Activated naive CD8-positive, alpha-beta T cell treated with anti-CD3 and anti-CD28 coated beads, Interleukin-2, amount 10 ng/mL, durations not matched to agents 7 days and 5 days (primary cell): Measurements from ENCODE around the gene WNT4. TPM values are rescaled to one million over a fixed set of nuclear protein-coding genes. Genes with fewer than 3 reads are reported as not detected.

Experiments
- ATAC-seq: fragments of 150-1000 bp; cut with Tn5 transposase; one replicate; pipeline ENCODE4 v1.10.0; 2021; ENCODE audit warnings: low read depth, moderate library complexity
- POLR2A ChIA-PET: fragments of 350-600 bp; sonication (Branson Sonifier 250); formaldehyde crosslinking; loops from one replicate; lab custom pipeline; 2021; ENCODE audit warnings: antibody characterized with exemption; lab: Charles Lee
- DNase-seq: peaks from one replicate; pipeline ENCODE4 v3.0.0; 2021
- H3K27ac Mint-ChIP-seq: one replicate; pipeline ENCODE4 v1.8.0; 2022; ENCODE audit warnings: mild to moderate bottlenecking, mixed read lengths
- H3K27me3 Mint-ChIP-seq: one replicate; pipeline ENCODE4 v1.8.0; 2022; ENCODE audit warnings: mild to moderate bottlenecking, moderate library complexity, mixed read lengths
- H3K36me3 Mint-ChIP-seq: one replicate; pipeline ENCODE4 v1.8.0; 2021; ENCODE audit warnings: mild to moderate bottlenecking, mixed read lengths
- H3K4me1 Mint-ChIP-seq: one replicate; pipeline ENCODE4 v1.8.0; 2021; ENCODE audit warnings: mixed read lengths
- H3K4me3 Mint-ChIP-seq: one replicate; pipeline ENCODE4 v1.8.0; 2022; ENCODE audit warnings: mild to moderate bottlenecking, moderate library complexity, mixed read lengths
- H3K9me3 Mint-ChIP-seq: one replicate; pipeline ENCODE4 v1.8.0; 2021; ENCODE audit warnings: mixed read lengths
- total RNA-seq, 2 experiments: library from RNA; stranded (reverse); gene quantifications; one replicate each; pipeline ENCODE4 v1.2.3, GENCODE V29; 2021

Gene WNT4
- total RNA-seq, 2 experiments from 2014 or later, result not detected

DNA sequence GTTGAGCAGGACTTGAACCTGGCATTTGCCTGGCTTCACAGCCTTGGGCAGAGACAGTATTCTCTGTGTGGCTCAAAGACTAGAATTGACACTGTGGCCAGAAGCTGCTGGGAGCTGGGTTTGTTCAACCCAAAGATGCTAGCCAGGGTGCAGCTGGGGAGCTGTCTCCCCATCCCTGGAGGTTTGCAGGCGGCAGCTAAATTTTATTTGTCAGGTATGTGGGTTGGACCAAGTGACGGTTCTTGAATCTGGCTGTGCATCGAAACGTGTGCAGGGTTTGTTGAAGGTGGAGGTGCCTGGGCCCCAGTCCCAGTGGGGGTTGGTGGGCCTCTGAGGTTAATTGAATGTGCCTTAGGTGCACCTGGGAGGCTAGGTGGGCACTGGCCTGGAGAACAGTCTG, 11.8 kb downstream of the WNT4 start:
- no peak for ATAC-seq
- no peak overlapping the region for H3K4me3 Mint-ChIP-seq
- DNase-seq, result no peak
- POLR2A ChIA-PET, result no interaction called here
- peaks cover 2% of the 10 kb centered on the region for H3K4me1 Mint-ChIP-seq
- H3K27me3 Mint-ChIP-seq, result no peaks in the 10 kb centered on the region
- H3K36me3 Mint-ChIP-seq, result no peaks in the 10 kb centered on the region
- no peak overlapping the region for H3K27ac Mint-ChIP-seq
- H3K9me3 Mint-ChIP-seq, result no peaks in the 10 kb centered on the region

GRCh38 chr1:22129501-22130117, 13.3 kb downstream of the WNT4 start:
- no peak for DNase-seq
- ATAC-seq, result no peak
- Mint-ChIP-seq H3K27ac (no peak overlapping the region), H3K27me3 (no peaks in the 10 kb centered on the region), H3K9me3 (no peaks in the 10 kb centered on the region), H3K4me1 (peaks cover 2% of the 10 kb centered on the region), H3K4me3 (no peak overlapping the region), H3K36me3 (no peaks in the 10 kb centered on the region)
- POLR2A ChIA-PET, result no interaction called here

GRCh38 chr1:22128392-22128791, 14.5 kb downstream of the WNT4 start:
- ATAC-seq, result no peak
- H3K27me3 Mint-ChIP-seq, result no peaks in the 10 kb centered on the region
- no peak overlapping the region for H3K4me3 Mint-ChIP-seq
- H3K36me3 Mint-ChIP-seq, result no peaks in the 10 kb centered on the region
- H3K4me1 Mint-ChIP-seq, result peaks cover 2% of the 10 kb centered on the region
- no peak overlapping the region for H3K27ac Mint-ChIP-seq
- no peaks in the 10 kb centered on the region for H3K9me3 Mint-ChIP-seq
- POLR2A ChIA-PET, result no interaction called here
- DNase-seq, result no peak

- ATAC-seq, result no peak
- H3K27ac Mint-ChIP-seq, result no peak overlapping the region
Measured at GRCh38 chr1:22127731-22128130, 15.2 kb downstream of the WNT4 start.

DNA sequence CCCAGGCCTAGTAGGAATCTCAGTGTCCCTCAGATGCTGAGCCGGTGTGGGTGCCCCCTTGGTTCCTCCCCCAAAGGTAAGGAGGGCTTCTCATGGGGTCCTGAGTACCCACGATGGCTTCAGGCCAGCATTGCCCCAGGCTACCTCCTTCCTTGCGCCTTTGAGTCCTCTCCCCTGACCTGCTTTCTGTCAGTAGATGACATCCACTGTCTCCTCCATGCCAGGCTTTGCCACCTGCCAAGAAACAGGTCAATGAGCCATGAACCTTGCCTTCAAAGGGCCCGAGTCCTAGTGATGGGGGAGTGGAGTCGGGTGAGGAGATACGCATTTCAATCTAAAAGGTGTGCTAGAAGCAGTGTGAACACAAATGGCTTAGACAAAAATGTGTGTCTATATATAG, 15.6 kb downstream of the WNT4 start:
- Mint-ChIP-seq H3K27ac (no peak overlapping the region), H3K4me1 (peaks cover 2% of the 10 kb centered on the region), H3K27me3 (no peaks in the 10 kb centered on the region)

More at GRCh38 chr1:22127731-22128130, 15.2 kb downstream of the WNT4 start:
- H3K4me3 Mint-ChIP-seq, result no peak overlapping the region
- no peak for DNase-seq
- POLR2A ChIA-PET, result no interaction called here
- H3K9me3 Mint-ChIP-seq, result no peaks in the 10 kb centered on the region
- peaks cover 2% of the 10 kb centered on the region for H3K4me1 Mint-ChIP-seq
- no peaks in the 10 kb centered on the region for H3K36me3 Mint-ChIP-seq
- no peaks in the 10 kb centered on the region for H3K27me3 Mint-ChIP-seq

GRCh38 chr1:22126531-22126930, 16.4 kb downstream of the WNT4 start:
- Mint-ChIP-seq H3K9me3 (no peaks in the 10 kb centered on the region), H3K27me3 (no peaks in the 10 kb centered on the region), H3K27ac (no peak overlapping the region), H3K4me3 (no peak overlapping the region), H3K4me1 (peaks cover 2% of the 10 kb centered on the region), H3K36me3 (no peaks in the 10 kb centered on the region)
- ATAC-seq, result no peak
- DNase-seq, result peak; percentile 26
- POLR2A ChIA-PET, result no interaction called here

More for the DNA sequence above, 15.6 kb downstream of the WNT4 start:
- ATAC-seq, result no peak
- POLR2A ChIA-PET, result no interaction called here
- DNase-seq, result no peak
- H3K9me3 Mint-ChIP-seq, result no peaks in the 10 kb centered on the region
- H3K36me3 Mint-ChIP-seq, result no peaks in the 10 kb centered on the region
- H3K4me3 Mint-ChIP-seq, result no peak overlapping the region

GRCh38 chr1:22124592-22125229, 18.2 kb downstream of the WNT4 start:
- POLR2A ChIA-PET, result no interaction called here

GRCh38 chr1:22123901-22124404, 18.9 kb downstream of the WNT4 start:
- ATAC-seq (no peak), DNase-seq (peak; percentile 29)
- H3K27me3 Mint-ChIP-seq, result no peaks in the 10 kb centered on the region
- H3K4me1 Mint-ChIP-seq, result peaks cover 2% of the 10 kb centered on the region
- no peaks in the 10 kb centered on the region for H3K9me3 Mint-ChIP-seq
- POLR2A ChIA-PET, result no interaction called here
- peaks cover 2% of the 10 kb centered on the region for H3K36me3 Mint-ChIP-seq
- no peak overlapping the region for H3K4me3 Mint-ChIP-seq
- no peak overlapping the region for H3K27ac Mint-ChIP-seq

More at GRCh38 chr1:22124592-22125229, 18.2 kb downstream of the WNT4 start:
- Mint-ChIP-seq H3K27me3 (no peaks in the 10 kb centered on the region), H3K36me3 (no peaks in the 10 kb centered on the region), H3K27ac (no peak overlapping the region), H3K4me1 (peaks cover 2% of the 10 kb centered on the region), H3K9me3 (no peaks in the 10 kb centered on the region), H3K4me3 (no peak overlapping the region)
- DNase-seq (no peak), ATAC-seq (no peak)

DNA sequence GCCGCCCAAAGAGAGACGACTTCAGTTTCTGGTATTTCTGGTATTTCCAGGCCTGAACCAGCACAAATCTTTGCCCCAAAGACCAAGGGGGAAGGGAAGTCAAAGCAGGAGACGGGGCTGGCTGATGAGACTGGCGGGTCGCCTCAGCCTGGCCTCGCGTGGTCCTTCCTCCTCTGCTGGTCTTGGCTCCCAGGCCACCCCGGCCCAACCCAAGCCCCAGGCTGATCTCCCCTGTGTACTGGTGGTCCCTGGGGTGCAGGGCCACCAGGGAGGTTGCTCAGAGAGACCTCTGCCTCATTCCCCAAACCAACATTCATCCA, 19.9 kb downstream of the WNT4 start:
- Mint-ChIP-seq H3K4me3 (no peak overlapping the region), H3K4me1 (peaks cover 1% of the 10 kb centered on the region), H3K27ac (no peak overlapping the region), H3K9me3 (no peaks in the 10 kb centered on the region), H3K27me3 (no peaks in the 10 kb centered on the region), H3K36me3 (peaks cover 4% of the 10 kb centered on the region)
- ATAC-seq (no peak), DNase-seq (no peak)
- POLR2A ChIA-PET, result no interaction called here

GRCh38 chr1:22122273-22123070, 20.4 kb downstream of the WNT4 start:
- no peak overlapping the region for H3K4me3 Mint-ChIP-seq
- peak; percentile 26 for DNase-seq
- H3K9me3 Mint-ChIP-seq, result no peaks in the 10 kb centered on the region
- no peak overlapping the region for H3K27ac Mint-ChIP-seq
- peaks cover 1% of the 10 kb centered on the region for H3K4me1 Mint-ChIP-seq
- POLR2A ChIA-PET, result no interaction called here
- peaks cover 4% of the 10 kb centered on the region for H3K36me3 Mint-ChIP-seq
- no peaks in the 10 kb centered on the region for H3K27me3 Mint-ChIP-seq
- ATAC-seq, result no peak

DNA sequence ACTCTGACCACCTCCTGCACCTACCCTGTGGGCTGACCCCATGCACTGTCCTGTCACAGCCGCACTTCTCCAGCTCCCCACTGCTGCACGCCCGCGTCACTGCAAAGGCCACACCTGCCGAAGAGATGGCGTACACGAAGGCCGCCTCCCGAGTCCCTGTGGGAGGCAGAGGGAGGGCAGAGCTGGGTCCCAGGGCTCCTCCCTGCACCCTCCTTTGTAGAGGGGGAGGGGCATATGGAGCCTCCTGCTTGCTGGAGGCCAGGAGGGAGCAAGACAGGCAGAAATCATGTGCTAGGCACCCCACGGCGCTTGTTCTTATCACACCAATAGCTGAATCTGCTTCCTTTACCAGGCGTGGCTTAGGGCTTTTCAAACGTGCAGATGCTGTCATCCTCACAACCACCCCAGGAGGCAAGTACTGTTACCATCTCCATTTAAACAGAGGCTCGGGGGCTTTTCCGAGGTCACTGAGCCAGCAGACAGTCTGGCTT, 21.4 kb downstream of the WNT4 start:
- H3K4me3 Mint-ChIP-seq, result no peak overlapping the region
- ATAC-seq (no peak), DNase-seq (peak; percentile 28)
- no peaks in the 10 kb centered on the region for H3K27me3 Mint-ChIP-seq
- H3K36me3 Mint-ChIP-seq, result peaks cover 4% of the 10 kb centered on the region
- no peak overlapping the region for H3K27ac Mint-ChIP-seq
- no peaks in the 10 kb centered on the region for H3K9me3 Mint-ChIP-seq
- POLR2A ChIA-PET, result no interaction called here
- H3K4me1 Mint-ChIP-seq, result peaks cover 8% of the 10 kb centered on the region

GRCh38 chr1:22120469-22120790, 22.5 kb downstream of the WNT4 start:
- no peak overlapping the region for H3K27ac Mint-ChIP-seq
- no peaks in the 10 kb centered on the region for H3K27me3 Mint-ChIP-seq
- peaks cover 4% of the 10 kb centered on the region for H3K36me3 Mint-ChIP-seq
- peaks cover 13% of the 10 kb centered on the region for H3K4me1 Mint-ChIP-seq
- no peaks in the 10 kb centered on the region for H3K9me3 Mint-ChIP-seq
- DNase-seq (peak; percentile 29), ATAC-seq (no peak)
- H3K4me3 Mint-ChIP-seq, result no peak overlapping the region
- POLR2A ChIA-PET, result no interaction called here

DNA sequence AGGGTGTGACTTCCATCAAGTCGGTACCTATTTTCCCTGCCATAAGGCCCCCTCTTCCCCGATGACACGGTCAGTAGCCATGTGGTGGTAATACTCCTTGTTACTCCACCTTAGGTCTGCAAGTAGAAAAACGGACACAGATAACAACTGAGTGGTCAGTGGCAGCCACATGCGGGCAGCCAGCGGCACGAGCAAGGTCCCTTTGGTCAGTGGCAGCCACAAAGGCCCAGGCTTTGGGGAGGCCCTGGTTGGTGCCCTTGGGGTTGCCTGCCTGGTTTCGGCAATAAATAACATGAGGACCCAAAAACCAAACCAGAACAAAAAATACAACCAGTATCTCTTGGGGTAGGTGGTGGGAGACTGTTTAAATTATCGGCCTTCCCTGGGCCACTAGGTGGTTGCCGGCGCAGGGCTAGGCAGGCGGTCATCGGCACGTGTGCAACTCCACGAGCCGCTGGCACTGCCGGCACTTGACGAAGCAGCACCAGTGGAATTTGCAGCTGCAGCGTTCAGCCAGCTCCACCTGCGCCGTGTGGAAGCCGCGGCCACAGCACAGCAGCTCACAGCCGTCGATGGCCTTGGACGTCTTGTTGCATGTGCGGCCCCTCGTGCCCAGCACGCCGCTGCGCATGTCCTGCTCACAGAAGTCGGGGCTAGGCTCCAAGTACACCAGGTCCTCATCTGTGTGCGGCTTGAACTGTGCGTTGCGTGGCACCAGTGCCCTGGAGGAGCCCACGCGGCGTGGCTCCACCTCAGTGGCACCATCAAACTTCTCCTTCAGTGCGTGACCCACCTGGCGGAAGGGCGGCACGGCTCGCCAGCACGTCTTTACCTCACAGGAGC, 23.1 kb downstream of the WNT4 start:
- ATAC-seq (no peak), DNase-seq (no peak)
- Mint-ChIP-seq H3K36me3 (peaks cover 4% of the 10 kb centered on the region), H3K4me1 (peaks cover 16% of the 10 kb centered on the region), H3K27me3 (no peaks in the 10 kb centered on the region), H3K27ac (no peak overlapping the region), H3K9me3 (no peaks in the 10 kb centered on the region), H3K4me3 (no peak overlapping the region)
- POLR2A ChIA-PET, result no interaction called here
